Activated CD8-positive, alpha-beta memory T cell treated with anti-CD3 and anti-CD28 coated beads, Interleukin-2, amount 50 U/mL, for 48 hours (primary cell): ENCODE results near the gene RPS14.
A peak's percentile ranks its signal among the peaks of the same experiment; 100 is the strongest.

Experiments used
- DNase-seq: peaks from one replicate; pipeline ENCODE4 v3.0.0-alpha.2; 2020

Gene RPS14

DNA sequence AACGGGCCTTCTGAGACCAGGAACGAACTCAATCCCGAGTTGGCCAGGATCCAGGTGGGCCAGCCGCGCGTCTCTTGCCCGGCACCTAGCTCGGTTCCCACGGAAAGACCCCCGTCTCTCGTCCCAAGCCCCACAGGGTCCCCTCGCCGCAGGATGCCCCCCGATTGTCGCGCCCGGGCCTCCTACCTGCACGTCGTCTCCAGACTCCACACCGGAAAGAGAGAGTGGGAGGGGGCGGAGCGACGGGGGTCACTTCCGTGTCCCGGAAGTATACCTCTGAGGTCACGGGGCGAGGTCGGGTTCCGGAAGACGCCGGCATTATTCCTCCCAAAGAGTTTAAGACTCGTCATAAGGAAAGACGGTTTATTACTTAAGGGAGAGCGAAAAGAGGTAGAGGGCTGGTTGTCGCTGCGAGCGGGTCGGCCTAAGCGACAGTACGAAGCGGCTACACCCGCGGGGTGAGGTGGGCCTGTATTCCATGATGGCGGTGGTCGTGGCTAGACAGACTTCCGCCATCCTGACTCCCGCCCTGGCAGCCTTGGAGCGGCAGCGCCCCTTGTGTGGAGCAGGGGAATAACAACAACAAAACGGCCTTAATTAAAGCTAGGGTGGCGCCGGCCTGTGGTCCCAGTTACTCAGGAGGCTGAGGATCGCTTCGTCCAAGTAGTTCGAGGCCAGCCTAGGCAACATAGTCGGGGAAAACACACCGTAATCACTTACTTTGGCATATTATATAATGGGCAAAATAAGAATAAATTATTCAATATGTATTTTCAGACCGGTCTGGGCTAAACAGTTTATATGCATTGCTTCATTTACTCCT is at the start of gene RPS14:
Gene RPS14 (minus strand): TSS at position 223 of the 823 bp plus-strand sequence. CDS start 2,006 bp downstream, outside the sequence.
- peak; percentile 94 for DNase-seq

GRCh38 chr5:150498971-150499370 is 49.4 kb upstream of the RPS14 start:
- DNase-seq: no peak

GRCh38 chr5:150498501-150498900 is 49.0 kb upstream of the RPS14 start:
- DNase-seq: no peak

- no peak for DNase-seq
Measured at GRCh38 chr5:150497989-150498317, 48.4 kb upstream of the RPS14 start.

DNA sequence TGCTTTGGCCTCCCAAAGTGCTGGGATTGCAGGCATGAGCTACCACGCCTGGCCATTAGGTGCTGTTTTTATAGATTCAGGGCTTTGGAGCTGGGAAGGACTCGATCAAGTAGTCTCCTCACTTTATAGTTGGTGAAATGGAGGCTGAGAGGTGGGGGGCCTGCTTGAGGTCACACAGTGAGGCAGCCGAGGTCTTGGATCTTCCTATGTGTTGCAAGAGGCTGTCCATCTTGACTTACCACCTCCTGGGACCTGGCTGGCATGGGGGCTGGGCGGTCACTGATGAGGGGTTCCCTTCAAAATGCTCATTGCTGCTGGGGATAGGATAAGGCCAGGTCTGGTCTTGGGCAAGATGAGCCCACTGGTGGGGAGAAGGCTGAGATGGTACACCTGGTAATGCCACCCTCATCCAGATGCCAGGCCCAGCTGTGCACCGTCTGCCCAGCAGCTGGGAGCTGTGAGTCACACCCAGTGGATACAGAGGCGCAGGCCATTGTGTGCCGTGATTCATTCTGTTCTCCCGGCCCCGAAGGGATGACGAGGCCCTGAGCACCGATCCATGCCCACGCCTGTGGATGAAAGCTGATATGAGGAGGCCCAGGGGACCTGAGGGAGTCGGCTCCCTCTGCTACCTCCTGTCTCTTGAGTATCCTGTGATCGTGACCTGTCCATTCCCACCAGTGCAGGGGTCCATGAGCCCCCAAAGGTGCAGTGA is 47.9 kb upstream of the RPS14 start:
- DNase-seq: no peak

- DNase-seq: no peak
Measured at GRCh38 chr5:150496534-150496933, 47.0 kb upstream of the RPS14 start.

DNA sequence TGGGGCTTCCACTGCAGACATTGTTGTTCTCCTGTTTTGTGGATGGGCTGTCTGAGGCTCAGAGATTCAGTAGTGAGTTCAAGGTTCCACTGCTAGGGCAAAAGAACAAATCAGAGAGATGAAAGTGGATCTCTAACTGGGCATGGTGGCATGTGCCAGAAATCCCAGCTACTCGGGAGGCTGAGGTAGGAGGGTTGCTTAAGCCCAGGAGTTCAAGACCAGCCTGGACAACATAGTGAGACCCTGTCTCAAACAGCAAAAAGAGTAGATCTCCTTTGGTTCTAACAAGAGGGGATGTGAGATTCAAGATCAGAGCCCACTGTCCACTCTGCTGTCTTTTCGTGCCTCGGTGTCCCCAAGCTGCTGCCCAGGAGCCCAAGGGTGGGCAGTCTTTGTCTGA is 46.6 kb upstream of the RPS14 start:
- no peak for DNase-seq

GRCh38 chr5:150492621-150493020 is 43.1 kb upstream of the RPS14 start:
- DNase-seq: no peak

DNA sequence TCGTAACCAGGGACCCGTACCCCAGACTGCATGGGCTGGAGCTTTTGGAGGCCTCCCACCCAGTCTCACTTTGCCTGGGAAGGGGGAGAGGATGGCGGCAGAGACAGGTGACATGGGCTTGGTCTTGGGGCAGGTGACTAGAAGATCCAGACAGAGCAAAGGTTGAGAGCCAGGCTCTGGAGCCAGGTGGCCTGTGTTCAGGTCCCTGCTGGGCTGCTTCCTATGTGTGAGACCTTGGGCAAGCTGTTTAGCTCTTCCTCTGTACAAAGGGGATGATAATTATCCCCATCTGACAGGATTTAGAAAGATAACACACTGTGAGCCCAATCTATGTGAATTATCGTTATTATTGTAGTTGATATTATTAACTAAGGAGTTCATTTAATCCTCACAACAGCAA is 42.3 kb upstream of the RPS14 start:
- DNase-seq: no peak

DNA sequence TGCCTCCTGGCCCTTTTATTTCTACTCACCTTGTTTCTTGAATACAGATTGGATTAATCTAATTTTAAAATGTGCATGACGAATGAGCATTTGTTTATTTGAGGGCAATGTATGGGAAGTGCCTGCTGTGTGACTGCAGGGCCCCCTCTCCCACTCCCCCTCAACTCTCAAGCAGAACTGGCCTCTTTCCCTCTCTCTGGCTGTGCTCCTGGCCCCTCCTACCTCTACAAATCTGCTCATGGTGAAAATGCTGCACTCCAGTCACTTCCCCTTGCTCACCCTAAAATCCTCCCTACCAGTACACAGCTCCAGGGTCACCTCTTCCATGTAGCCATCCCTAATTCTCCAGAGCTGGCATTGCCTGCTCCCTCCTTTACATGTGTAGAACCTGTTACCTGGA is 41.2 kb upstream of the RPS14 start:
- DNase-seq: no peak

- DNase-seq: no peak
Measured at GRCh38 chr5:150490296-150490669, 40.7 kb upstream of the RPS14 start.

GRCh38 chr5:150489360-150490295 is 40.1 kb upstream of the RPS14 start:
- no peak for DNase-seq

- DNase-seq: no peak
Measured at GRCh38 chr5:150488519-150489359, 39.2 kb upstream of the RPS14 start.

DNA sequence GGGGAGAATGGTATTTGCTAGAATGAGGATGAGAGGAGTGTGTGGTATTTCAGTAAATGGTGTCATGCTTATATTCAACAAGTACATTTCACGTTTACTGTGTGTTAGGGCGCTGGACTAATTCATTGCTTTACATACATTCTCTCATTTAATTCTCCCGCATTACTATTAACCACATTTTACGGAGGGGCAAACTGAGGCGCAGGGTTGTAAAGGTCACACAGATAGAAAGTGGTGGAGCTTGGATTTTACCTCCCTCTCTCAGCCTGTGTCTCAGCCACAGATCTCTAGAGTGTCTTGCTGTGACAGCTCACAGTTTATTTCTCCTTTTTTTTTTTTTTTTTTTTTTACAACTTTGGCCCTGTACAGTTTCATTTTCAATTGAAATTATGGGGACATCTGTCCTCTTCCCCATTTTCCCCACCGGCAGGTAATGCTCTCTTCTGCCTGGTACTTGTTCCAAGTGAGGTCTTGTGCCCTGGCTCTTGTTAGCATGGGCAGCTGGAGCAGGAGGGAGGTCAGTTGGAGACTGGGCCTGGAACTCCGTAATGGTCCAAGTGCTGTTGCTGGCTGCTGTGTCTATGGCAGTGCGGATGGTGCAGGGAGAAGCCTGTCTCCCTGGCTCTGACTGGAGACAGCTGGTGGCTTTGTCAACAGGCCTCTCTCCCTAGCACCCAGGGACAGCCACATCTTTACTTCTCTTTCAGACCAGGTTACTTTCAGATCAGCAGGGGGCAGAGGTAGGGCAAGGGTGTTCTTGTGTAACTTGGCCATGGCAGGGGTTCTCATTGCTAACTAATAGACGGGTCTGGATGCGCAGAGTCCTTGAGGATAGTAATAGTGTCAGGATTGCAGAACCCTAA is 37.9 kb upstream of the RPS14 start:
- no peak for DNase-seq

DNA sequence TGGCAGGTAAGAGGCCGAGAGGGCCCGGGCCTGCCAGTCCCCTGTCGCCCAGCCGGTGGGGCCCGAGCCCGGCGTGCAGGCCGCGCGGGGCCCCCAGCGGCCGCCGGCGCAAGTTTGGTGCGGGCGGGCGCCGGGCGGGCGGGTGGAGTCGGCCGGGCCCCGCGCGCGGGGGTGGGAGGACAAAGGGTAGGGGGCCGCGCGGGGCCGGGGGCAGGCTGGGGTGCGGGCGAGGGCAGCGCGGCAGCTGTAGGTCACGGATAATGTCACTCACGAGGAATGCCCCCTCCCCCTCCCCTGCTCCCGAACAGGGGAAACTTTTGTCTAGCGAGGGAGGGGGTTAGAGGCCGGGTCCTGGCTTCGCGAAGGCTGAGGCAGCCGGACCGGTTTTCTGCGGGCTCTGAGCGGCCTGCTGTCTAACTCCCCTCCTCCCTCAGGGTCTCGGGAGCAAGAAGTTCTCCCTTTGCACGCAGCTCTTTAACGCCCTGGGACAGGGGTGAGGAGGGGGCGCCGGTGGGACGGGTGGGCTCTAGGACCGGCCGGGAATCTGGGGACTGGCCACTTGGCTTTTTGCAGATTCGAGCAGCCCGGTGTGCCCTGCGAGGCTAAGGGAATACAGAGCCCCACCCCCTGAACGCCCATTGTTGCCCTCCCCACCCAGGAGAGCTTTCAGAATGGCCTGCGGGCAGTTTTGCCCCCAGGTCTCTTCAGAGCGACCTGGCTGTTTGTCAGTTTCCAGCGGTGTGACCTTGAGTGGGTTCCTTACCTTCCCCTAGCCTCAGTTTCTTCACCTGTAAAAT is 37.1 kb upstream of the RPS14 start:
- peak; percentile 79 for DNase-seq

DNA sequence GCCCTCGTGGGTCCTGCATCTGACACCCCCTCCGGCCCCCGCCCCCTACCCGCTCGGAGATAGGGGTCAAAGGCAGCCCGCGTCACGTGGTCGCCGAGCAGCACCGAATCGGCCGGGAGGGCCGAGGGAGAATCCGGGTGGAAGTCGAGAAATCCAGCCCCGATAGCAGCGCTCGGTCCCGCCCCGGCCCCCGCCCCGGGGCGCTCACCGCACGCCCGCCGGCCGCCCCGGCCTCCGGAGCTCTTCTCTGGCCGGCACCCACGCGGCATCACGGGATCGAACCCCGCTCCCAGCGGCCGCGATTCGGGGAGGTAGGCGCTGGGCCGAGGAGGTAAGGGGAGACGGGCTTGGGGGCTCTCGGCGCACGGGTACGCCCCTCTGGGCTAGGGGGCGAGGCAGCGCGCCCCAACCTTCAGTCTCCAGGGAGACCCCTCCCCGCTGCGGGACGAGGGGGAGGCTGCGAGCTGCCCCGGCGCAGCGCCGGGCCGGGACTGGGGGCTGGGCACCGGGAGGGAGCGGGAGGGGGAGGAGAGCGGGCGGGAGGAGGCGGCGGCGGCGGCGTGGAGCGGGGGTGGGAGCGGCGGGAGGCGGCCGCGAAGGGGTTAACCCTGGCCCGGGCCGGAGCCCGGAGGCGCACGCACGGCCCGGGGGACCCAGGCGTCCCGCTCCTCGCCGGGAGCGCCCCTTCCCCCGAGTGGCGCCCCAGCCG is 36.3 kb upstream of the RPS14 start:
- DNase-seq: peak; percentile 66

GRCh38 chr5:150484964-150485692 is 35.6 kb upstream of the RPS14 start:
- no peak for DNase-seq

DNA sequence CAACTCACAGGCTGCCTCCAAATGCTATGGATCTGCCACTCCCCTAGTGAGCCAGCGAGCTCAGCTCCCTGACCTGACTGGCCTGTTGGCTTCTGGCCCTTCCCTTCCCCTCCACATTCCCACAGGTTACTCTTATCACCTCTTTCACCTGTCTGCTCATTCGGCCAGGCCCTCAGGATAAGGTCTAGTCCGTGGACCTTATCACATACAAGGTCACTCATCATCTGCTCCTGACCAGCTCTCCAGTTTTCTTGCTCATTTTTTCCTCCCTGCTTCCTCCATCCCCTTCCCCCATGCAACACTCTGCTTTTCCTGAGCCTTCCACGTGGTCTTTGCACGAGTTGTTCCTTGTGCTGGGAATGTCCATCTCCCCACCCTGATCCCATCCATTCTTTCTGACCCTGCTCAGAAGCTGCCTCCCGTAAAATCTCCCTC is 32.5 kb upstream of the RPS14 start:
- DNase-seq: no peak

DNA sequence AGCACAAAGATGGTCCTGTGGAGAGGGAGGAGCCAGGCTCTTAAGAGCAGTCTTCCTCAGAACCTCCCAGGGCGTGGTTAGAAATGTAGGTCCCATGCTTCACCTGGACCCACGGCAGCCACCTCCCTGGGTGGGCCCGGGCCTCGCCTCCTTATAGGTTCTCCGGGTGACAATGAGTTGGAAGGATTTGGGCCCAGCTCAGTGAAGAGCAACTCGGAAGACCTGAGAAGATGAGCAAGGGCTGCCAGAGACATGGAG is 32.1 kb upstream of the RPS14 start:
- DNase-seq: no peak
